HCT116 (cell line): Measurements from ENCODE around the gene BIRC6. TPM values are rescaled to one million over a fixed set of nuclear protein-coding genes. Genes with fewer than 3 reads are reported as not detected.

Experiments used
- ATAC-seq: fragments of 200-7000 bp; cut with Tn5 transposase; 2 replicates; pipeline ENCODE4 v1.9.1; 2020; ENCODE audit warnings: mild to moderate bottlenecking, moderate library complexity
- BruUV-seq: library from RNA; stranded (reverse); fragments of 400-500 nt; replicated peaks from 2 replicates; lab custom pipeline; 2021; lab: Mats Ljungman, UMichigan
- CTCF ChIA-PET: fragments of 300-600 bp; sonication (Branson Sonifier 250); formaldehyde crosslinking; loops from one replicate; lab custom pipeline; 2021; ENCODE audit warnings: antibody characterized with exemption; lab: Charles Lee
- POLR2A ChIA-PET: fragments of 300-600, 350-600 bp; sonication (Branson Sonifier 250); formaldehyde crosslinking; loops from one replicate; lab custom pipeline; 2021; ENCODE audit warnings: antibody characterized with exemption; lab: Charles Lee
- RAD21 ChIA-PET, 2 experiments: fragments of 300-600 bp; sonication (Branson Sonifier 250); formaldehyde crosslinking; loops; one replicate each; lab custom pipeline; 2023; ENCODE audit warnings: low total read pairs in 2 of 2; ENCODE audit not compliant: uncharacterized antibody in 2 of 2, unreplicated experiment in 2 of 2, low non-redundant PET in 1 of 2; lab: Charles Lee
- DNase-seq: peaks from one replicate; pipeline ENCODE4 v3.0.0-alpha.2; 2010; ENCODE audit warnings: low read depth, low spot score
- H2AFZ ChIP-seq: fragments of 200-600 bp; shearing (Covaris generic), sonication (generic); 2 replicates; pipeline ENCODE4 v1.6.1; 2017; ENCODE audit warnings: low read depth, mixed run types, mixed read lengths, antibody characterized with exemption, low read length; ENCODE audit not compliant: poor library complexity, severe bottlenecking
- H3K27ac ChIP-seq: 2 replicates; pipeline ENCODE4 v1.5.1; 2012; ENCODE audit warnings: low read depth, low read length
- H3K27me3 ChIP-seq: fragments of 200-600 bp; sonication (generic); 2 replicates; pipeline ENCODE4 v1.6.1; 2016; ENCODE audit warnings: mixed run types, low read length, mixed read lengths; ENCODE audit not compliant: insufficient read depth
- H3K36me3 ChIP-seq, 2 experiments: fragments of 200-500 bp in 1 of 2; fragments of 200-600 bp in 1 of 2; sonication (Bioruptor generic) in 1 of 2; sonication (generic) in 1 of 2; 2 replicates each; pipeline versions ENCODE4 v1.5.1 to v1.6.1; 2014 to 2016; ENCODE audit warnings: low read length in 2 of 2, inconsistent platforms in 1 of 2, mixed read lengths in 1 of 2, mixed run types in 1 of 2; ENCODE audit not compliant: insufficient read depth in 2 of 2, control insufficient read depth in 1 of 2
- H3K4me1 ChIP-seq, 2 experiments: fragments of 200-600 bp in 1 of 2; sonication (generic) in 1 of 2; 2 replicates each; pipeline versions ENCODE4 v1.5.1 to v1.6.1; 2012 to 2017; ENCODE audit warnings: low read length in 2 of 2, inconsistent platforms in 1 of 2, mild to moderate bottlenecking in 1 of 2, mixed read lengths in 1 of 2, mixed run types in 1 of 2, moderate library complexity in 1 of 2; ENCODE audit not compliant: insufficient read depth in 2 of 2, control insufficient read depth in 1 of 2
- H3K4me2 ChIP-seq: fragments of 200-600 bp; sonication (generic); 2 replicates; pipeline ENCODE4 v1.6.1; 2017; ENCODE audit warnings: mixed run types, low read length, mixed read lengths
- H3K4me3 ChIP-seq, 2 experiments: fragments of 200-600 bp in 1 of 2; sonication (generic) in 1 of 2; replicated peaks in 1 of 2; 2 replicates each; pipeline ENCODE4 v1.5.1; 2011 to 2016; ENCODE audit warnings: low read length in 2 of 2, control low read depth in 1 of 2, low read depth in 1 of 2, mild to moderate bottlenecking in 1 of 2, mixed read lengths in 1 of 2, mixed run types in 1 of 2
- H3K79me2 ChIP-seq: fragments of 200-600 bp; sonication (generic); 2 replicates; pipeline ENCODE4 v1.6.1; 2017; ENCODE audit warnings: mild to moderate bottlenecking, mixed run types, low read length, moderate library complexity, mixed read lengths; ENCODE audit not compliant: insufficient read depth
- H3K9ac ChIP-seq: fragments of 200-600 bp; sonication (generic); 2 replicates; pipeline ENCODE4 v1.6.1; 2016; ENCODE audit warnings: low read length, mixed read lengths
- H3K9me2 ChIP-seq: fragments of 200-600 bp; sonication (generic), shearing (Covaris generic); 2 replicates; pipeline ENCODE4 v1.6.1; 2017; ENCODE audit warnings: mixed run types, mild to moderate bottlenecking, moderate library complexity; ENCODE audit not compliant: insufficient read depth
- H3K9me3 ChIP-seq, 2 experiments: fragments of 200-500 bp in 1 of 2; fragments of 200-600 bp in 1 of 2; sonication (Bioruptor generic) in 1 of 2; sonication (generic) in 1 of 2; 2 replicates each; pipeline ENCODE4 v1.6.1; 2014 to 2017; ENCODE audit warnings: low read length in 2 of 2, mixed read lengths in 2 of 2, inconsistent platforms in 1 of 2, low read depth in 1 of 2, mild to moderate bottlenecking in 1 of 2, mixed run types in 1 of 2, moderate library complexity in 1 of 2; ENCODE audit not compliant: control insufficient read depth in 1 of 2, insufficient read depth in 1 of 2
- H4K20me1 ChIP-seq: fragments of 200-600 bp; sonication (generic), shearing (Covaris generic); 2 replicates; pipeline ENCODE4 v1.6.1; 2017; ENCODE audit warnings: mixed run types, mild to moderate bottlenecking, moderate library complexity; ENCODE audit not compliant: insufficient read depth
- ATF3 ChIP-seq: IDR thresholded peaks from 2 replicates; pipeline ENCODE4 v1.6.1; 2012
- CBX3 ChIP-seq: IDR thresholded peaks from 2 replicates; pipeline ENCODE4 v1.6.1; 2012; ENCODE audit warnings: low read depth
- EGR1 ChIP-seq: IDR thresholded peaks from 2 replicates; pipeline ENCODE4 v1.6.1; 2012; ENCODE audit warnings: low read depth
- EZH2 ChIP-seq: fragments of 200-600 bp; sonication (generic); IDR thresholded peaks from 2 replicates; pipeline ENCODE4 v1.6.1; 2017; ENCODE audit warnings: antibody characterized with exemption, mixed run types
- EZH2phosphoT487 ChIP-seq: fragments of 200-600 bp; IDR thresholded peaks from 2 replicates; pipeline ENCODE4 v1.6.1; 2018; ENCODE audit warnings: antibody characterized with exemption, borderline replicate concordance
- FOSL1 ChIP-seq: IDR thresholded peaks from 2 replicates; pipeline ENCODE4 v1.6.1; 2012; ENCODE audit warnings: low read depth
- JUND ChIP-seq: IDR thresholded peaks from 2 replicates; pipeline ENCODE4 v1.6.1; 2012
- POLR2A ChIP-seq: IDR thresholded peaks from 2 replicates; pipeline ENCODE4 v1.7.0; 2011; ENCODE audit warnings: borderline replicate concordance; ENCODE audit not compliant: insufficient read depth, insufficient read length; ENCODE audit errors: extremely low read depth
- POLR2AphosphoS5 ChIP-seq: IDR thresholded peaks from 2 replicates; pipeline ENCODE4 v1.6.1; 2011; ENCODE audit warnings: mild to moderate bottlenecking, low read depth, low read length, moderate library complexity
- RAD21 ChIP-seq: IDR thresholded peaks from 2 replicates; pipeline ENCODE4 v1.6.1; 2012; ENCODE audit warnings: low read depth, mild to moderate bottlenecking
- SP1 ChIP-seq: IDR thresholded peaks from 2 replicates; pipeline ENCODE4 v1.6.1; 2012; ENCODE audit warnings: low read depth
- SRF ChIP-seq: IDR thresholded peaks from 2 replicates; pipeline ENCODE4 v1.6.1; 2012; ENCODE audit warnings: low read depth
- TCF7L2 ChIP-seq: IDR thresholded peaks from 2 replicates; pipeline ENCODE4 v1.7.0; 2011; ENCODE audit warnings: borderline replicate concordance, inconsistent platforms; ENCODE audit not compliant: insufficient read depth, insufficient read length; ENCODE audit errors: extremely low read depth
- YY1 ChIP-seq: IDR thresholded peaks from 2 replicates; pipeline ENCODE4 v1.6.1; 2011; ENCODE audit warnings: low read length, low read depth, moderate library complexity, mild to moderate bottlenecking; ENCODE audit not compliant: insufficient replicate concordance; ENCODE audit errors: extremely low read depth
- ZBTB33 ChIP-seq: IDR thresholded peaks from 2 replicates; pipeline ENCODE4 v1.6.1; 2011; ENCODE audit warnings: mild to moderate bottlenecking, low read length, moderate library complexity; ENCODE audit not compliant: insufficient replicate concordance; ENCODE audit errors: extremely low read depth
- ZFX ChIP-seq: fragments of 450-650 bp; IDR thresholded peaks from 2 replicates; pipeline ENCODE4 v1.6.1; 2017
- intact Hi-C: fragments of 100-400 bp; cut with micrococcal nuclease; formaldehyde crosslinking; loops from 2 replicates; pipeline ENCODE4 v1.10.0; 2022
- total RNA-seq: library from RNA; stranded (reverse); gene quantifications from one replicate; pipeline ENCODE4 v1.2.1, GENCODE V29; 2021; ENCODE audit not compliant: unreplicated experiment
- TF ChIP-seq, protein P1 (sequence below), 3 experiments: fragments of 200-600 bp in 1 of 3; sonication (generic) in 1 of 3; IDR thresholded peaks in 2 of 3; conservative IDR thresholded peaks in 1 of 3; 2 replicates each; pipeline ENCODE4 v1.5.1; 2012 to 2017; ENCODE audit warnings: low read depth in 2 of 3, low read length in 2 of 3, antibody characterized with exemption in 1 of 3, borderline replicate concordance in 1 of 3, control low read depth in 1 of 3, mild to moderate bottlenecking in 1 of 3, mixed read lengths in 1 of 3, mixed run types in 1 of 3, moderate library complexity in 1 of 3; ENCODE audit not compliant: insufficient read depth in 1 of 3
- TF ChIP-seq, protein P2 (sequence below): IDR thresholded peaks from 2 replicates; pipeline ENCODE4 v1.6.1; 2012

BIRC6 gene
- total RNA-seq, 1 experiment from 2014 or later: 60.7 TPM

GRCh38 chr2:32399221-32399620 lies 42.4 kb downstream of the BIRC6 start:
- Histone ChIP-seq H2AFZ (no peak overlapping the region), H3K36me3 (peaks cover 6 to 9% of the 10 kb centered on the region in 2 experiments; a peak in 3 of 4 replicates), H3K4me1 (no peaks in the 10 kb centered on the region), H3K27ac (no peak overlapping the region), H3K9ac (no peak overlapping the region), H4K20me1 (no peaks in the 10 kb centered on the region; the same call in 1 of the 2 replicates), H3K4me2 (no peak overlapping the region), H3K27me3 (no peaks in the 10 kb centered on the region), H3K9me3 (no peaks in the 10 kb centered on the region), H3K9me2 (no peaks in the 10 kb centered on the region), H3K79me2 (peaks cover 15% of the 10 kb centered on the region), H3K4me3 (no peak overlapping the region)
- POLR2A ChIA-PET: no interaction called here
- intact Hi-C loops: no loop called here
- TF ChIP-seq SRF (no peak), TCF7L2 (no peak), YY1 (no peak), ZBTB33 (no peak), CBX3 (no peak), ZFX (no peak), POLR2A (no peak), POLR2AphosphoS5 (no peak), RAD21 (no peak), EZH2 (no peak), ATF3 (no peak), FOSL1 (no peak), SP1 (no peak), JUND (no peak), EZH2phosphoT487 (no peak), EGR1 (no peak)
- TF ChIP-seq, protein P1, sequence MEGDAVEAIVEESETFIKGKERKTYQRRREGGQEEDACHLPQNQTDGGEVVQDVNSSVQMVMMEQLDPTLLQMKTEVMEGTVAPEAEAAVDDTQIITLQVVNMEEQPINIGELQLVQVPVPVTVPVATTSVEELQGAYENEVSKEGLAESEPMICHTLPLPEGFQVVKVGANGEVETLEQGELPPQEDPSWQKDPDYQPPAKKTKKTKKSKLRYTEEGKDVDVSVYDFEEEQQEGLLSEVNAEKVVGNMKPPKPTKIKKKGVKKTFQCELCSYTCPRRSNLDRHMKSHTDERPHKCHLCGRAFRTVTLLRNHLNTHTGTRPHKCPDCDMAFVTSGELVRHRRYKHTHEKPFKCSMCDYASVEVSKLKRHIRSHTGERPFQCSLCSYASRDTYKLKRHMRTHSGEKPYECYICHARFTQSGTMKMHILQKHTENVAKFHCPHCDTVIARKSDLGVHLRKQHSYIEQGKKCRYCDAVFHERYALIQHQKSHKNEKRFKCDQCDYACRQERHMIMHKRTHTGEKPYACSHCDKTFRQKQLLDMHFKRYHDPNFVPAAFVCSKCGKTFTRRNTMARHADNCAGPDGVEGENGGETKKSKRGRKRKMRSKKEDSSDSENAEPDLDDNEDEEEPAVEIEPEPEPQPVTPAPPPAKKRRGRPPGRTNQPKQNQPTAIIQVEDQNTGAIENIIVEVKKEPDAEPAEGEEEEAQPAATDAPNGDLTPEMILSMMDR (IDR thresholded peaks at IDR 0.05 in 2 of 3, conservative IDR thresholded peaks at IDR 0.05 in 1 of 3; ENCODE audit: borderline replicate concordance in 1 of 3, insufficient read depth in 1 of 3, low read depth in 2 of 3, low read length in 2 of 3): no peak
- TF ChIP-seq, protein P2, sequence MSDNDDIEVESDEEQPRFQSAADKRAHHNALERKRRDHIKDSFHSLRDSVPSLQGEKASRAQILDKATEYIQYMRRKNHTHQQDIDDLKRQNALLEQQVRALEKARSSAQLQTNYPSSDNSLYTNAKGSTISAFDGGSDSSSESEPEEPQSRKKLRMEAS: no peak
- RAD21 ChIA-PET: no interaction called here
- no peak for DNase-seq
- CTCF ChIA-PET: no interaction called here
- BruUV-seq: no TSS peak
- ATAC-seq: no peak
